CD4-positive, alpha-beta T cell treated with Interleukin-15 for 4 hours (primary cell): ENCODE data around the gene NRSN2.
"Not testable (repeated sequence)": the region's sequence is repeated elsewhere in the genome, so short reads cannot be mapped to it uniquely, and the experiment has no call there.

ENCODE experiments used
- DNase-seq: peaks from one replicate; pipeline ENCODE4 v3.0.0-alpha.2; 2020; ENCODE audit warnings: low spot score

Gene NRSN2

GRCh38 chr20:375265-375889 is 28.5 kb downstream of the NRSN2 start:
- no peak for DNase-seq

- no peak for DNase-seq
These were observed 29.2 kb downstream of the NRSN2 start for GRCh38 chr20:376089-376488.

GRCh38 chr20:376750-377149 is 29.8 kb downstream of the NRSN2 start:
- no peak for DNase-seq

GRCh38 chr20:377578-377977 is 30.7 kb downstream of the NRSN2 start:
- DNase-seq, result not testable (repeated sequence)

- DNase-seq, result no peak
These were observed 32.0 kb downstream of the NRSN2 start for GRCh38 chr20:378961-379336.

- peak; percentile 45 for DNase-seq
These were observed 34.1 kb downstream of the NRSN2 start for GRCh38 chr20:380763-381580.

GRCh38 chr20:381581-382290 is 34.8 kb downstream of the NRSN2 start:
- DNase-seq, result peak; percentile 77

GRCh38 chr20:382291-383115 is 35.6 kb downstream of the NRSN2 start:
- DNase-seq, result no peak

- DNase-seq, result no peak
These were observed 37.0 kb downstream of the NRSN2 start for GRCh38 chr20:383889-384288.

GRCh38 chr20:384723-385122 is 37.8 kb downstream of the NRSN2 start:
- no peak for DNase-seq

GRCh38 chr20:385448-385847 is 38.5 kb downstream of the NRSN2 start:
- DNase-seq, result no peak

- DNase-seq, result not testable (repeated sequence)
These were observed 39.7 kb downstream of the NRSN2 start for GRCh38 chr20:386634-387033.

GRCh38 chr20:387520-387919 is 40.6 kb downstream of the NRSN2 start:
- DNase-seq, result no peak

- no peak for DNase-seq
These were observed 41.4 kb downstream of the NRSN2 start for GRCh38 chr20:388034-388994.

GRCh38 chr20:389220-389619 is 42.3 kb downstream of the NRSN2 start:
- no peak for DNase-seq

- DNase-seq, result no peak
These were observed 44.3 kb downstream of the NRSN2 start for GRCh38 chr20:391041-391711.

- not testable (repeated sequence) for DNase-seq
These were observed 46.4 kb downstream of the NRSN2 start for GRCh38 chr20:393296-393695.

GRCh38 chr20:396252-396618 is 49.3 kb downstream of the NRSN2 start:
- no peak for DNase-seq

- no peak for DNase-seq
These were observed 49.9 kb downstream of the NRSN2 start for GRCh38 chr20:396619-397431.
